Activated CD4-positive, CD25-positive, alpha-beta regulatory T cell treated with anti-CD3 and anti-CD28 coated beads, Interleukin-2, amount 50 U/mL, for 72 hours (primary cell): ENCODE measurements around the gene RAD54L.
"Not testable (repeated sequence)": the region's sequence is repeated elsewhere in the genome, so short reads cannot be mapped to it uniquely, and the experiment has no call there.

Source experiments
- DNase-seq: peaks from one replicate; pipeline ENCODE4 v3.0.0; 2021

The RAD54L gene

DNA sequence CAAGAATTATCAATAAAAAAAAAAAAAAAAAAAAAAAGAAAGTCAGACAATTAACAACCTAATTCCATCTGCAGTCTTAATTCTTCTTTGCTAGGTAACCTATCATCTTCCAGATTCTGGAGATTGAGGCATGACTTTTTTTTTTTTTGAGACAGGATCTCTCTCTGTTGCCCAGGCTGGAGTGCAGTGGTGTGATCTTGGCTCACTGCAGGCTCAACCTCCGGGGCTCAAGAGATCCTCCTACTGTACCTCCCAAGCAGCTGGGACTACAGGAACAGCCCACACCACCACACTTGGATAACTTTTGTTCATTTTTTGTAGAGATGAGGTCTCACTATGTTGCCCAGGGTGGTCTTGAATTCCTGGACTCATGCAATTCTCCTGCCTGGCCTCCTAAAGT lies 4.6 kb upstream of the RAD54L start:
- no peak for DNase-seq

DNA sequence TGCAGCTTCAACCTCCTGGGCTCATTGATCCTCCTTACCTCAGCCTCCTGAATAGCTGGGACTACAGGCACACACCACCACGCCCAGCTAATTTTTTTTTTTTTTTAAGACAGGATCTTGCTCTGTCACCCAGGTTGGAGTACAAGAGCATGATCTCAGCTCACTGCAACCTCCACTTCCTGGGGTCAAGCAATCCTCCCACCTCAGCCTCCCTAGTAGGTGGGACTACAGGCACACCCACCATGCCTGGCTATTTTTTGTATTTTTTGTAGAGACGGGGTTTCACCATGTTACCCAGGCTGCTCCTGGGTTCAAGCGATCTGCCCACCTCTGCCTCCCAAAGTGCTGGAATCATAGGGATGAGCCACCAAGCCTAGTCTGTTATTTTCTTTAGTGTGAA lies 3.7 kb upstream of the RAD54L start:
- not testable (repeated sequence) for DNase-seq

GRCh38 chr1:46244656-46245371 lies 2.7 kb upstream of the RAD54L start:
- no peak for DNase-seq

GRCh38 chr1:46246136-46246535 lies 1.4 kb upstream of the RAD54L start:
- not testable (repeated sequence) for DNase-seq

DNA sequence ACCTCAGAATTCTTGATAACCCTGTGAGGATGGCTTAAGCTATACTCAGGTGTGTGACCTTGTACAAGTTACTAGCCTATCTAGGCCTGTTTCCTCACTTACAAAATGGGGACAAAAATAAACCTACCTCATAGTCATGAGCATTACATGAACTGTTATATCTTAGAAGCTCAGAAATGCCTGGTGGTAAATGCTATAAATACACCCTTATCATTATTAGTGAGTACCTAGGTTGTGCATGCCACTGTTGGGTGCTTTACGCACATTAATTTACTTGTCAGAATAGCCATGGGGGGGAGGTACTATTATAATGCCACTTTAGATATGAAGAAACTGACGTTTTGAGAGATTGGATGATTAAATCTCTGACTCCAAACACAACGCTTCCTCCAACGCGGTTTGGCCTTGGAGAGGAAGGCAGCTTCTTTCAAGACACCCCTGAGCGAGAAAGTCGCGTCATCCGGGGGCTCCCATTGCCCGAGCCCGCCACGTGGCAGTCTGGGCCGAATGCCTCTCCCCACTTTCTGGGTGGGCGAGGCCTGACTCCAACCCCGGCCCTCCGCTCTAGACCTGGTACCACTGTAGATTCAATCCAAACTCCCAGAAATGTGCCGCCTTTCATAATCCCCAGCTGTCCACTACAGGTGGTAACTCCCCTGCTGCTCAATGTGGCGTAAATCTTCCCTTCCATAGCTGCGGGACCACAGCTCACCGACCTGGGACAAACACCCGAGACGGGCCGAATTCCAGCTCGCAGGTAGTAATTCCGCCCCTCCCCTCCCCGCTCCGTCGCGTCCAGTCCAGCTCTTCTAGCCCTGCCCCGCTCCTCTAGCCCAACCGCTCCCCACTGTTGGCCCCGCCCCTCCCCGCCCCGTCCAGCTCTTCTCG lies 771 bp upstream of the RAD54L start:
- no peak for DNase-seq

- DNase-seq: peak; percentile 31
Measured at GRCh38 chr1:46248122-46248920, 758 bp downstream of the RAD54L start.

DNA sequence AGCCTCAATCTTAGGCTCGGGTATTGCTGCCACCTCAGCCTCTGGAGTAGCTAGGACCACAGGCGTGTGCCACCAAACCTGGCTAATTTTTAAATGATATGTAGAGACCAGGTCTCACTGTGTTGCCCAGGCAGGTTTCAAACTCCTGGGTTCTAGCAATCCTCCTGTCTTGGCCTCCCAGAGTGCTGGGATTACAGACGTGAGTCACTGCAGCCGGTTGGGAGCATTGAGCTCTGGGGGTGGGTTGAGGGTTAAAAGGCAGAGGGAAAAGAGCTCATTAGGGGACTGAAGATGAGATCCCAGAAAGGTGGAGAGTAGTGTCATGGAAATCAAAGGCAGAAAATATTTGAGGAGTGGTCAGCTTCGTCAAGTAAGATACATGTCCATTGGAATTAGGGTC lies 7.1 kb downstream of the RAD54L start:
- no peak for DNase-seq

- no peak for DNase-seq
Measured at GRCh38 chr1:46256523-46256922, 9.0 kb downstream of the RAD54L start.

DNA sequence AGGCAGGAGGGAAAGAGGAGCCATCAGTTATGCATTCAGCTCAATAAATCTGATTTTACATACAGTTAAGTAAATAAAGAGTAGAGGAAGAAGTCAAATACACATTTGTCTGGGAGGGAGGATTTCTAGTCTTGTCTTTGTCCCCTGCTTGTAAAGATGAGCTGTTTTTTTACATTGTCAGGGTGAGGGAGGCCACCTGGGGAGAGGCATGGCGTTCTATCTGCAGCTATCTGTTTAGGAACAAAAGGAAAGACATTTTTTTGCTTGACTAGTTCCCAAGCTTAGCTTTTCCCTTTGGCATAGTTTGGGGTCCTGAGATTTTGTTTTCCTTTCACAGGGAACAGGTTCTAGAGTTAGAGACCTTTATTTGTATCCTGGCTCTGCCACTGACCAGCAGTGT lies 14.9 kb downstream of the RAD54L start:
- DNase-seq: no peak

- DNase-seq: no peak
Measured at GRCh38 chr1:46263146-46263545, 15.6 kb downstream of the RAD54L start.

GRCh38 chr1:46268578-46268977 lies 21.0 kb downstream of the RAD54L start:
- DNase-seq: no peak

GRCh38 chr1:46274225-46275029 lies 26.9 kb downstream of the RAD54L start:
- no peak for DNase-seq

- no peak for DNase-seq
Measured at GRCh38 chr1:46275030-46275337, 27.4 kb downstream of the RAD54L start.

DNA sequence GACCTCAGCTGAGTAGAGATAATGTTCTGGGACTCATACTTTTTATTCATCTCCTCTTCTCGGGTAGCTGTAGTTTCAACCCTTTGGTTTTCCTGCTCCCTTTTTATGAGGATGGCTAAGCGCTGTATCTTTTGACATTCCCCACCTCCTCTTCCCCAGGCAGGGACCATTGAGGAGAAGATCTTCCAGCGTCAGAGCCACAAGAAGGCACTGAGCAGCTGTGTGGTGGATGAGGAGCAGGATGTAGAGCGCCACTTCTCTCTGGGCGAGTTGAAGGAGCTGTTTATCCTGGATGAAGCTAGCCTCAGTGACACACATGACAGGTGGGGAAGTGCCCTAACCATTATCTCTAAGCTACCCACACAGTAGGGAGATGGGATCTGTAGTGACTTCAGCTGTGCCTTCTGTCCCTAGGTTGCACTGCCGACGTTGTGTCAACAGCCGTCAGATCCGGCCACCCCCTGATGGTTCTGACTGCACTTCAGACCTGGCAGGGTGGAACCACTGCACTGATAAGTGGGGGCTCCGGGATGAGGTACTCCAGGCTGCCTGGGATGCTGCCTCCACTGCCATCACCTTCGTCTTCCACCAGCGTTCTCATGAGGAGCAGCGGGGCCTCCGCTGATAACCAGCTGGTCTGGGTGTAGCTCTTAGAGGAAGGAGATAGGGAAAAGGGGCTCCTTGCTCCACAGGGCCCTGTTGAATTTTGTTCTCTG lies 30.3 kb downstream of the RAD54L start:
- no peak for DNase-seq

DNA sequence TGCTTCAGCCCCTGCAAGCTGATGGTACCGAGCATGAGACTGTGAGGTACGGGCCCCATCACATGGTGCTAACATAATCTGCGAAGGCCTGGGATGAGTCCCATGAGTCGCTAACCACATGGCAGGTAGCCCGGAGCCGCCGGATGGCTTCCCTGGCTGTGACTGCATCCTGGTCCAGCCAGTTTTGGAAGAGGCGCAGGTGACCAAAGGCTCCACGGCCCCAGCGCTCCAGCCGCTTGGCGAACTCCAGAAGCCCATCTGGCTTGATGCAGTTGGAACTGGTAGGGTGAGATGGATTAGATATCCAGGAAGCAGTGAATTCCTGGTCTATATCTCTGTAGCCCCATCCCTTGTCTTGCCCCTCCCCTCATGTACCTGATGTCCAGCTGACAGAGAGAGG lies 31.2 kb downstream of the RAD54L start:
- DNase-seq: no peak

DNA sequence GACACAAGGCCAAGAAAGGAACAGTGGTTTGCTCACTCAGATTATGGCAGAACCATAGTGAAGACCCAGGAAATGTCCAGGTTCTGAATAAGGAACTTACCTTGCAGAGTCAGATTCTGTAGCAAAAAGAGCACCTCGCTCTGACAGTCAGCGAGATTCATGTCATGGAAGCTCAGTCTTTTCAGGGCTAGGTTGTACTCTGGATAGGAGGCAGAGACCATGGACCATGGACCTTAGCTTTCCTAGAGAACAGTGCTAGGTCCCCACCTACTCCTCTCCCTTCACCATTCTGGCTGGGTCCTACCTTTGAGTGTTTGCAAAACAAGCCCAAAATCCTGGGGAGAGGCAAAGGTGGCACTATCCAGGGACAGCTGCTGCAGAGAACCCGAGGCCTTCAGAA lies 32.5 kb downstream of the RAD54L start:
- no peak for DNase-seq

GRCh38 chr1:46281021-46281420 lies 33.5 kb downstream of the RAD54L start:
- DNase-seq: no peak

DNA sequence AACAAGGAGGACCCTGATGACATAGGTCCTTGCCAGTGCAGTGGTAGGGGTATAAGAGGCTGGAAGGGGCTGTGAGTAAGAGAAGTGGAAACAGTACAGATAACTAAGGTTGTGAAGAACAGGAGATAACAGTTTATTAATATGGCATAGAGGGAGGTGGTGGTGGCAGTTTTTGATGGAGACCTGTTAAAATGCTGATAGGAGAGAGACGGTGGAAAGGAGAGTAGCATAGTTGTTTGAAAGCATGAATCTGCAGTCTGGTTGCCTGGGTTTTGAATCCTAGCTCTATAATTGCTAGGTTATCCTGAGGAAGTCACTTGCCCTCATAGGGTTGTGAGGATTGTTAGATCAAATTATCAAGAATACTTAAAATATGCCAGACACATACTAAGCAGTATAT lies 36.5 kb downstream of the RAD54L start:
- DNase-seq: no peak

DNA sequence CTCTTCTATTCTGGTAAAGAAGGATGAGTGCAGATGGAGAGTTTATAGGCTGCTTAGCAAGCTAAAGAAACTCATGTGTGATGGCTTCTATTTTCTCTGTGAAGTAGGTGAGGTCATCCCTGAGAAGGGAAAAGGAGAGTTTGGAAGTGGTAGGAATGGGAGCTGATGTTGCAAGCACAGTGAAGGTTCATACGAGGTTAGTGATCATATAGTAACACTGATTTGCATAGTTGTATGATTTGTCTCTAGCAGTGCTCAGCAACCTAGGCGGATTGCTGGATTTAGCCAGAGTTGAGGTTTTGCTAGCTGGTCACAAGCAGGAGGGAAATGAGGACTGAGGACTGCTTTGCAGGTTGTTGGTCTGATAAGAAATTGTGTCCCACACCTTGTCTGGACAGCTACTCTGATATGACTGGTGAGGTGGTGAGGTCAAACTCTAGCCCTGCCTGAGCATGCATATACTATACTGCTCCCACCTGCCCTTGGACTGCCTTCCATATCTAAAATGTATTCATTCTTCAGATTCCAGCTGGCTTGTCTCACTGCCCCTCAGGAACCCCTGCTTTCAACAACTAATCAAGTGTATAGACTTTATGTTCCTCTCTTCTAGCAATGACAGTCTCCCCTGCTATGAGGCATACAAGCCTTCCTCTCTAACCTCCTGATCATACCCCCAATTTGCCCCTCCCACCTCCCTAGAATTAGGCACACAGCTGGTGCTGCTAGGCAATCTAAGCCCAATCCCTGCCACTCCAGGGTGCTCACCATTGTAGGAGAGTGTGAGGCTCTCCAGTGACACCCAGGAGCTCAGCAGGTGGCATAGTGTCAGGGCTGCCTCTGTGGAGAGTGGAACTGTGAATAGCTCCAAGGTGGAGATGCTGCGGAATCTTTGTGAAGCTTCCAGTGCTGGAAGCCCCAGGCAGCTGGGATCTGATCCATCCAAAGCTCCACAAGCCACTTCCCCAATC lies 37.3 kb downstream of the RAD54L start:
- DNase-seq: no peak

GRCh38 chr1:46285730-46286477 lies 38.3 kb downstream of the RAD54L start:
- DNase-seq: no peak
